GM19351 (cell line): Measurements from ENCODE around the gene SLCO2B1.
A peak's percentile ranks its signal among the peaks of the same experiment; 100 is the strongest.
"Not testable (repeated sequence)": the region's sequence is repeated elsewhere in the genome, so short reads cannot be mapped to it uniquely, and the experiment has no call there.

Experiments
- ATAC-seq: cut with Tn5 transposase; IDR thresholded peaks from one replicate; pipeline ENCODE4 v1.9.1; 2021; ENCODE audit warnings: mild to moderate bottlenecking, moderate library complexity; ENCODE audit not compliant: unreplicated experiment

The SLCO2B1 gene, protein sequence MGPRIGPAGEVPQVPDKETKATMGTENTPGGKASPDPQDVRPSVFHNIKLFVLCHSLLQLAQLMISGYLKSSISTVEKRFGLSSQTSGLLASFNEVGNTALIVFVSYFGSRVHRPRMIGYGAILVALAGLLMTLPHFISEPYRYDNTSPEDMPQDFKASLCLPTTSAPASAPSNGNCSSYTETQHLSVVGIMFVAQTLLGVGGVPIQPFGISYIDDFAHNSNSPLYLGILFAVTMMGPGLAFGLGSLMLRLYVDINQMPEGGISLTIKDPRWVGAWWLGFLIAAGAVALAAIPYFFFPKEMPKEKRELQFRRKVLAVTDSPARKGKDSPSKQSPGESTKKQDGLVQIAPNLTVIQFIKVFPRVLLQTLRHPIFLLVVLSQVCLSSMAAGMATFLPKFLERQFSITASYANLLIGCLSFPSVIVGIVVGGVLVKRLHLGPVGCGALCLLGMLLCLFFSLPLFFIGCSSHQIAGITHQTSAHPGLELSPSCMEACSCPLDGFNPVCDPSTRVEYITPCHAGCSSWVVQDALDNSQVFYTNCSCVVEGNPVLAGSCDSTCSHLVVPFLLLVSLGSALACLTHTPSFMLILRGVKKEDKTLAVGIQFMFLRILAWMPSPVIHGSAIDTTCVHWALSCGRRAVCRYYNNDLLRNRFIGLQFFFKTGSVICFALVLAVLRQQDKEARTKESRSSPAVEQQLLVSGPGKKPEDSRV

DNA sequence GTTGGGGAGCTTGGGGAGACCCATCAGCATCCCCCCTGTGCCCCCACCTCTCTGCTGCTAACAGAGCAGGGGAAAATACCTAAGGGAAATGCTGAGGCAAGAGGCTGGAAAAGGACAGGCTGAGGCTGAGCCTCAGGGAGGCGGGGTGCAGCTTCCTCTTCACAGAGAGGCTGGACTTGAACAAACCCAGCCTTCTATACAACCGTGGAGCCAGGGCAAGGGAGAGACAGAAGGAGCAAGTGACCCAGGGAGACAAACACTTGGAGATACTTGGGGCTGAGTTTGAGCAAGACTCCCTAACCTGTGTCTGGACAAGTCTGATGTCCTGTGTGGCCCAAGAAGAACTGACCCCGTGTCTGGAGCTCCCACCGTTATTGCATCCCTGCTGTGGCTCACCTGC, at the start of gene SLCO2B1:
TSS of gene SLCO2B1 (plus strand) at position 229 of the 400 bp plus-strand sequence. CDS start 275 bp downstream, outside the sequence.
- no peak for ATAC-seq

DNA sequence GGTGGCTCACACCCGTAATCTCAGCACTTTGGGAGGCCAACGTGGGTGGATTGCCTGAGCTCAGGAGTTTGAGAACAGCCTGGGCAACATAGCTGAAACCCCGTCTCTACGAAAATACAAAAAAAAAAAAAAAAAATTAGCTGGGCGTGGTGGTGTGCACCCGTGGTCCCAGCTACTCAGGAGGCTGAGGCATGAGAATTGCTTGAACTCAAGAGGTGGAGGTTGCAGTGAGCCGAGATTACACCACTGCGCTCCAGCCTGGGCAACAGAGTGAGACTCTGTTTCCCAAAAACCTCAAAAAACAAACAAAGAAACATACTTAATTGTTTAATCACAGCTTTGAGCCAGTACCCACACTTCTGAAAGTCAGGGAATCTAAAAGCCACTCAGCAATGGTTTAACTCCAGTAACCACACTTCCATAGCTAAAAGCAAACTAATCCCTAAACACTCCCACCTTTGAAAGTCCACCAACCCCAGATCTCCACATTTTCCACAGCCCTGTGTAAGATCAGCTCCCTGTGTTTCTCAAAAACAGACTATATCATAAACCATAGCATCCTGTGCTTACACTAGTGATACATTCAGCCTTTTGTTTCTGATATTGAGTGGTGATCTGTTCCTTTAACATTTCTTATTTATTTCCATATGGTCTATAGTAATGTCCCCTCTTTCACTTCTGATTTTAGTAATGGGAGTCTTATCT, 49.3 kb upstream of the SLCO2B1 start:
- no peak for ATAC-seq

DNA sequence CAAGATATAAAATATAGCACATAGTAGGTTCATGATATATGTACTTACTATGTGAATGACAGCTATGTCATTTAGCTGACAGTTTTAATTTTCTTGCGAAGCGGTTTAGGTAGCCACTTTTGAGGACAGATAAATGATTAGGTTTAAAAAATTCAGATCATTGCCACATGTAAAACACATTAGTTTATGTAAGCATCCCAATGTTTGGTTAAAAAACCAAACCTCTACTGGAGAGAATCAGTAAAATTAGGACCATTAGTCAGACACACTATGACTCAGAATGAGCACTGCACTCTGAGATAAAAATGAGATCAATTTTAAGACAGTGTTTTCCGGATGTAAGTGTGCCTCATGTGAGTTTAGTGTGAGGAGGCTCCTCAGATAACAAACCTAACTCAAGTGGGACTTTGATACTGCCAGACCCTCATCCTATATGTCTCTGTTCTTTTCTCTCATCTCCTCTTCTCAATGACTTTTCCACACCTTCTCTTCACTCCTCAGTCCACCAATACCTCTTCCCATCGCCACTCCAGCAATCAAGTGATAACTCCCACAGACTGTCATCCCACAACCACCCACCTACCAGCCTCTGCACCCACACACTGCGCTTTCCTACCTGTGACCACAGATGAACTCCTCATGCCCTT, 47.4 kb upstream of the SLCO2B1 start:
- peak; percentile 48 for ATAC-seq

DNA sequence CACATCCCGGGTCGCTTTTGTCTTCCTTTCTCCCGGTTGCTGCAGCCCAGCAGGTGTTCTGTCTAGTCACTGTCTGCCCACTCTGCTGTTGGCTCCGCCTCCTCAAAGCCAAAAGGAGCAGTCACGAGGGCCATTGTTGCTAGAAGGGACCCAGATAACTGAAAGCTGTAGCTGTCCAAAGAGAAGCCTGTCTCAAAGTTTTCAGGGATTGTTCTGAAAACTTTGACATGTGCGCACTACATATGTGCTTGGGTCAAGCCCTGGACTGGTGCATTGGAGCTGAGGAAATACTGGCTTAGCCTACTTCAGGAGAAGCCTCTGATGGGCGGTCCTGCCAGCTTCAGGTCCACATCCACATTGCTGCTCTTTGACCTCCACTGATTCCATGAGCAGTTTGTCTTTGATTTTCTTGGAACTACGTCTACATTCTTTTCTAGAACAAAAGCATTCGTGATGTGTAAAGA, 45.4 kb upstream of the SLCO2B1 start:
- no peak for ATAC-seq

DNA sequence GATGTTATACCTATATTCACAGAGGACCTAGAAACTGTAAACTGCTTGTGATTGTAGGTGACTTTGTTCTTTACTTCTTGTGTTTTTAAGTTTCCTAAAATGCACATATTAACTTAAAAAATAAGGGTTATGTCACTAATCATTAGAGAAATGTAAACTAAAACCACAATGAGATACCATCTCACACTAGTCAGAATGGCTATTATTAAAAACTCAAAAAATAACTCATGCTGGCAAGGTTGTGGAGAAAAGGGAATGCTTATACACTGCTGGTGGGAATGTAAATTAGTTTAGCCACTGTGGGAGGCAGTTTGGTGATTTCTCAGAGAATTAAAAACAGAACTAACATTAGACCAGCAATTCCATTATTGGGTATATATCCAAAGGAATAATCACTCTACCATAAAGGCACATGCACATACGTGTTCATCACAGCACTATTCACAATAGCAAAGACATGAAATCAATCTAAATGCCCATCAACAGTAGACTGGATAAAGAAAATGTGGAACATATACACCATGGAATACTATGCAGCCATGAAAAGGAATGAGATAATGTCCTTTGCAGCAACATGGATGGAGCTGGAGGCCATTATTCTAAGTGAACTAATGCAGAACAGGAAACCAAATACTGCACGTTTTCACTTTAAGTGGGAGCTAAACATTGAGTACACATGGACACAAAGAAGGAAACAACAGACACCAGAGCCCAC, 44.8 kb upstream of the SLCO2B1 start:
- not testable (repeated sequence) for ATAC-seq

DNA sequence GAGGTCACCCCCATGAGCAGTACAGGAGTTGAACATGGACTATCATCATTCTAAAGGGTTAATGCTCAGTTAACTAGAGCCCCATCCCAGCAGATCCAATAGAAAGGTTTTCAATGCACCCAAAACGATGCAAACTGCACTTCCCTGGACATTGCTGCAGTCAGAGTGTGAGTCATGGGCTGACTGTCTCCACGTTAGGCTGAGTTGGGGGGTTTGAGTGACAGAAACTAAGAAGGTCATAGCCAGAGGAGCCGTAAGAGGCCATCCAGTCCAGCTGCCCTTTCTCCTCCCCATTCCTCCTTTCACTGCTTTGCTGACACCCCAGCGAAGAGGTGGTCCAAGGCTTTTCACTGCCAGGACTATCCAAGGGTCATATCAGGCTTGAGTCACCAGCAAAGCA, 43.7 kb upstream of the SLCO2B1 start:
- ATAC-seq: no peak

DNA sequence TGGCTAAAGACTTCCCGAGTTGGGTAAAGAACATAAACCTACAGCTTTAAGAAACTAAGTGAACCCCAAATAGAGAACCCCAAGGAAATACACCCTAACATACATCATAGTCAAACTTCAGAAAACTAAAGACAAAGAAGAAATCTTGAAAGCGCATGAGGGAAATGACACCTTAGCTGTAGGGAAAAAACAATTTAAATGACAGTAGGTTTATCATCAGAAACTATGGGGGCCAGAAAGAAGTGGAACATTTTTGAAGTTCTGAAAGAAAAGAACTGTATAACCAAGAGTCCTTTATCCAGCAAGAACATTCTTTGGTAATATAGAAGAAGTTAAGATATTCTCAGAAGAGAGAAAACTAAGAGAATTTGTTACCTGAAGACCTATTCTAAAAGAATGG, 38.7 kb upstream of the SLCO2B1 start:
- ATAC-seq: no peak

DNA sequence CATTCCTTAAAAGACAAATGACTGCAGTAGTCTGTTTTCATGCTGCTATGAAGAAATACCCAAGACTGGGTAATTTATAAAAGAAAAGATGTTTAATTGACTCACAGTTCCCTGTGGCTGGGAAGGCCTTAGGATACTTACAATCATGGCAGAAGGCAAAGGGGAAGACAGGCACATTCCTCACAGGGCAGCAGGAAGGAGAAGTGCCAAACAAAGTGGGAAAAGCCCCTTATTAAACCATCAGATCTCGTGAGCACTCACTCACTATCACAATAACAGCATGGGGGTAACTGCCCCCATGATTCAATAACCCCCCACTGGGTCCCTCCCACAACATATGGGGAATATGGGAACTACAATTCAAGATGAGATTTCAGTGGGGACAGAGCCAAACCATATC, 37.9 kb upstream of the SLCO2B1 start:
- ATAC-seq: no peak

DNA sequence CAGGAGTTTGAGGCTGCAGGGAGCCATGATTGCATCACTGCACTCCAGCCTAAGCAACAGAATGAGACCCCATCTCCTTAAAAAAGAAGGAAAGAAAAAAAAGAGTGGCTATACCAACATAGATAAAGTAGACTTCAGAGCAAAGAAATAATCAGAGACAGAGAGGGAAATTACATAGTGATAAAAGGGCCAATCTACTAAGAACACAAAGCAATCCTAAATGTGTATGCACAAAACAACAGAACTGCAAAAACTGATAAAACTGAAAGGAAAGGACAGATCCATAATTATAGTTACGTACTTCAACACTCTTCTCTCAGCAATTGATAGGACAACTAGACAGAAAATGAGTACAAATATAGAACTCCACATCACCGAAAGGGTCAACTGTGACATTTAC, 36.4 kb upstream of the SLCO2B1 start:
- no peak for ATAC-seq

DNA sequence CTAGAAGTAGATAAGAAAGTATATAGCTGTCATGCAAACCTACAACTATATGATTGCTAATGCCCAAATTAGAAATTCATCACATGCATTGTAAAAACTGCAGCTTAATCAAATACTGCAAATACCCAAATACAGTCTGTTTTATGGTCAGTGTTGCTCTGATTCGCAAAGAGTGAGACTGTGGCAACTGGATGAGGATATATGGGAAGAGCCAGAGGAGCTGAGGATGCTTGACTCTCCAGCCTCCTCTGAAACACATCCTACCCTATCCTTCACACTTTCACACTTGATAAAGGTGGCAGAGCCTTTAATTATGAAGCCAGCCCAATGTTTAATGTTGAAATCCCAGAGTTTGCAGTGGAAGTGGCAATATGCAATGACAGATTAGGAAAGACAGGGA, 32.3 kb upstream of the SLCO2B1 start:
- ATAC-seq: no peak

DNA sequence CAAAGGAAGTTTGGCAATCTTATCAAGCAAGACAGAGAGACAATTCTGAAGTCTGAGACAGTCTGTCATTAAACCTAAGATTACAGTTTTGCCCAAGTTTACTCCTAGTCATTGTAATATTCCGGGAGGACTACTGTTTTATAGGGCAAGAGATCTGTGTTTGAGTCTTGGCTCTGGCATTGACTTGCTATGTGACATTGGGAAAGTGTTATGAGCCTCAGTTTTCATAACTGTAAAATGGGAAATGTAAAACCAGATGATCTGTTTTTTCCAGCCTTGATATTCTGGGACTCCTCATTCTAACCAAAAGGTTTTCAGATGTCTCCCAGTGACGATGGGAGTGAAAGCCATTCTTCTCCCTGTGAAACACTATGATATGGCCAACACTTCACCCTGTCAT, 24.3 kb upstream of the SLCO2B1 start:
- no peak for ATAC-seq

DNA sequence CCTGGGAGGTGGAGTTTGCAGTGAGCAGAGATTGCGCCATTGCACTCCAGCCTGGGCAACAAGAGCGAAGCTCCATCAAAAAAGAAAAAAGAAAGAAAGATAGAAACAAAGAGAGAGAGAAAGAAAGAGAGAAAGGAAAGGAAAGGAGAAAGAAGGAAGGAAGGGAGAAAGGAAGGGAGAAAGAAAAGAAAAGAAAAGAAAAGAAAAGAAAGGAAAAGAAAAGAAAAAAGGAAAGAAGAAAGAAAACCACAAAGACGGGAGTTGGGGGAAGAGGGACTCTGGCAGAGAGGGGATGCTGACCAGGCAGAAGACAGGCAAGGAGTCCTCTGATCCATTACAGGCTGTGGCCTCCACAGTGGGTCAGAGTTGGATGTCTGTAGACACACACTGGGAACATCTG, 18.8 kb upstream of the SLCO2B1 start:
- ATAC-seq: no peak

DNA sequence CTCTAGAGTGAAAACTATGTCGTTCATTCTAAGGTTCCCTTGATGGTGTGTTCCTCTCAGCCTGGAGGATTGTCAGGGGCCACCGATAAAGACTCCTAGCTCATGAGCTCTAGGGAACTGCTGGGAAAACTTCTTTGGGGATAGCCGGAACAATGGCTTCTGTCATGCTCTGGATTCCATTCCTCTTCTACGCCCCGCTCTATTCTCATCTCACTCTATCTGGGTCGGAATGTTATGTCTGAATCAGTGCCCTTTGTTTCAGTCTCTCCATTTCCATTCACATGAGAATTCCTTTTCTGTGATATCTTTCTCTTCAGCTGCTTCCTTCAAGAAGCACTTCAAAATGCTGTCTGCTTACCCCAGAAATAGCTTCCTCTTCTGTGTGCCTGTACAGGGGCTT, 16.9 kb upstream of the SLCO2B1 start:
- ATAC-seq: no peak

DNA sequence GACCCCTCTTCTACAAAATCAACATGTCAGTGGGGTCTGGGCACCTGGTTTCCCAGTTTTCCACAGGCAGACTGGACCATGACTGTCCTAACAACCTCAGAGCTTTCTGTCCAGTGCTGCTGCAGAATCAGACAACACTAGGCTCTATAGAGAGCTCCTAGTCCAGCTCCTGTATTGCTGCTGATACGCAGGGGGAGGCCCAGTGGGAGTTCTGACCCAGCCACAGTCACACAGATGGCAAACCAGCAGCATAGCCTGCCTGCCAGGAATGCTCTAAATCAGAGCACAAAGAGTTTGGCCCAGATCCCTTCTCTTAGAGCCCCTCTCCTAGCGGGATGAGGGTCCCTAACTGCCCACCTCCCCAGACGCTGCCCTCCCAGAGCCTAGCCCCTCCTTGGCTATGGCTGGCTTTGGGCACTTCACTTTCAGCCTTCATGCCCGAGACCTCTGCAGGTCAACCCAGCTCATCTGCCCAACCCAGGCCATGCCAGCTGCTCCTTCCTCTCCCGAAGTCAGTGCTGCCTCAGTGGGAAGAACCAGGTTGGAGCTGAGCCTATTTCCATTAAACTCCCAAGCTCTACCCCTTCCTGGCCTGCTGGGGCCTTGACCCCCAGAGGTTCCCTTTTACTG, 15.8 kb upstream of the SLCO2B1 start:
- no peak for ATAC-seq

DNA sequence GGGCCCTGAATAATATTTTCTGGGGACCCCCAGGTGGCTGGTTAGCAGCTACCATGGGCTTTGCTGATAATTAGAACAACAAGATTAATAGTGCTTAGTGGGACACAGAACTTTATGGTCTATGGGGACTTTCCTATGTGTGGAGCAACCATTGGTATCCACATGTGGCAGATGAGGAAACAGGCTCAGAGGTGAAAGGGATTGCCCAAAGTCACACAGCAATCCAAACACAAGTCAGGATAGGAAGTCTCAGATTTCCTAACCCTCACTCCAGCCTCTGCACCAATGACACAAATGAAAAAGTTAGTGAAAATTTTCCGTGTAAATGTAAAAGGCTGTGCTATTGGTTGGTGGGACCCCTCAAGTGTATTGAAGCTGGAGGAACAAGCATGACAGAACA, 15.3 kb upstream of the SLCO2B1 start:
- ATAC-seq: no peak

DNA sequence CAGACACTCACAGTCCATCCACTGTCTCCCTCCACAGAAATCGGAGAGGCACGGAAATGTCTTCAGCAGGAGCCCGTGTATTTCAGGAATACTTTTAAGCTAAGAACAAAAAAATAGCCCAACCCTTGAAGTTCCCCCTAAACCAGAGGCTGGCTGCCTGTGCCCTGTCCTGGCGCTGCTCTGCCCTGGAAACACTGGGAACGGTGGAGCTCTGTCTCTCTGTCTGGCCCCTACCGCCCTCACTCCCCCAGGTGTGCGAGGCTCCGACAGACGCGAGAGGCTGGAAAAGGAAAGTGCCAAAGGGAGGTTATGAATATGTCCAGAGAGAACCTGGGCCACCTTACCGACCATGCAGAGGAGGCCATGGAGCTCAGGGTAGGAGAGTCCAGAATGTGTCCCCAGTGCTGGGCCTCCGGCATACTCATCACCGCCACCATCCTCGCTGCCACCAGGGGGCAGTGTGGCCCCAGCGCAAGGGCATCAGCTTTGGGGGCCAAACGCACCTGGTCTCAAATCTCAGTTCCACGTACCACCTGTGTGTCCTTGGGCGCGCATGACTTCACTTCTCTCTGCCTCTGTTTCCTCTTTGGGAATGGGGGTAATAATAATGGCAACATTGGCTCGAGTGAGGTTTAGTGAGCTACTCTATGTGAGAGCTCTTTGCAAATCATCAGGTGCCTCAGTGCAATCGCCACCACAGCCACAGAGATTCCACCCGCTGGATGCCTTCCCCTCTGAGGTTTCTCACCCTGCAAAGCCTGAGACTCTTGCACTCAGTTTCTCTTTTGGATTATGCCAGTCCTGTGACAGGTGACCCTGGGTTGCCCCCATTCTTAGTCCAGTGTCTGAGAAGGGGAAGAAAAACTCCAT, 10.4 kb upstream of the SLCO2B1 start:
- ATAC-seq: peak; percentile 70

DNA sequence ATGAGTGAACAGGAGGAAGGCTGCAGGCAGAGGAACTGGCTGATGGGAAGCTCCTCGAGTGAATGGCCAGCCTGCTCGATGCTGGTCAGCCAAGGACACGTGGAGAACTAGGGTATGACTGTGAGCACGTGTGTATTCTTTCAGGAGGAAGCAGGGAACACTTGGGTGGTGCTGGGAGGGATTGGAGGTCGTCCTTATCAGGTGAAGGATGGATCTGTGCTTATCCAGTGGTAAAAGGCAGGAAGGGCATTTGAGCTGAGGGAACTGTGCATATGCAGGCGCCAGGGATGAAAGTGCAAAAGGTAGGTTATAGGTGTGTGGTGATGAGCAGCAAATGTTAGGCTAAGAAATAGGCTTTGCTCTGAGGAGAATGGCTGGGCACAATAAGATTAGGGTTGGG, 9.7 kb upstream of the SLCO2B1 start:
- no peak for ATAC-seq

DNA sequence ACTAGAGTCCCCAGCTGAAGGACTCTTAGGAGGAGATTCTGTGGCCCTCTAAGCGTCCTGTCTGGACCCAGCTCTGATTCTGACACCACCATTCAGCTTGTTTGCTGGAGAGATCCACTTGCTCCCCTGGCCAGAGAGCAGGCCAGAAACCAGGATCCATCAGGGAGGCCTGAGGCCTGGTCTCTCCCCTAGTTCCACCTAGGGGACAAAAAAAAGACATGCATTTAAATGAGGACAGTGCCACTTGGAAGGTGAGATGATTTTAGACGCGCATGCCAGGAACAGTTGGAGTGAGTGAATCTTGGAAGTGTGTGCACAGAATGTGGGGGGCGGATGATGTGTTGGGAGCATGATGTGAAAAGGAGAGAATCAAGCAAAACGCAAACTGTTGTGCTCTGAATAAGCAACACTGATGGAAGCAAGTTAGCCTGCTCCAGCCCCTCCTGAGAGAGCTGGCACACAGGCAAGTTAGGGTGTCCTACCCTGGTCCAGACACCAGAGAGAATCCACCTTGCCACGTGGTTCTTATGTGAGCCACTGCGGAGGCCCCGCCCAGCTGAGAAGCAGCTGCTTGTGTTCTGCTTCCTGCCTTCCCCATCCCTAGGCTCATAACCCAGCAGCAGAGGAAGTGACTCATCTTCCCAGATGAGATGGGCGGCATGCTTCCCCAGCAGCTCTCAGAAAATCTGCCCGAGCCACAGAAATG, 8.0 kb upstream of the SLCO2B1 start:
- peak; percentile 55 for ATAC-seq

DNA sequence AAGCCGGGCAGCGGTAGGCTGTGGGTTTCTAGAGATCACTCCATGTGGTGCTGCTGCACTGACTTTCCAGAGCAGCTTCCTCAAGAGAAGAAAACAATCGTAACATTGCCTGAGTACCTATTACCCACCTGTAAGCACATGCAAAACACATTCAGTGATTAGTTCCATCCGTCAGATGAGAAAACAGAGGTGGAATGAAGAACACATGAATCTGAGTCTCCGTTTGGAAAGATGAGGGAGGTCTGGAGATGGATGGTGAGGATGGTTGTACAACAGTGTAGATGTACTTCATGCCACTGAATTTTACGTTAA, 7.5 kb upstream of the SLCO2B1 start:
- ATAC-seq: no peak
